HepG2 (cell line): ENCODE data around the gene MAJIN. TPM values are rescaled to one million over a fixed set of nuclear protein-coding genes. Genes with fewer than 3 reads are reported as not detected.

ENCODE experiments used
- ADNP ChIP-seq: sonication (generic); formaldehyde crosslinking; IDR thresholded peaks from 2 replicates; pipeline ENCODE4 v1.4.0; 2020; ENCODE audit warnings: missing genetic modification reagents
- CAMTA2 ChIP-seq: sonication (generic); formaldehyde crosslinking; IDR thresholded peaks from 2 replicates; pipeline ENCODE4 v1.4.0; 2020; ENCODE audit warnings: mild to moderate bottlenecking, missing genetic modification reagents, borderline replicate concordance
- CHCHD3 ChIP-seq: sonication (generic); formaldehyde crosslinking; IDR thresholded peaks from 2 replicates; pipeline ENCODE4 v1.8.0; 2022; ENCODE audit warnings: mild to moderate bottlenecking, missing genetic modification reagents, moderate library complexity
- CHD2 ChIP-seq: IDR thresholded peaks from 2 replicates; pipeline ENCODE4 v1.6.1; 2011; ENCODE audit warnings: low read depth, low read length, improper control_type of control experiment
- ERF ChIP-seq: IDR thresholded peaks from 2 replicates; pipeline ENCODE4 v1.6.1; 2018; ENCODE audit warnings: missing biosample characterization, missing genetic modification reagents
- MIXL1 ChIP-seq: IDR thresholded peaks from 2 replicates; pipeline ENCODE4 v1.6.1; 2016
- NFKB2 ChIP-seq: sonication (generic); formaldehyde crosslinking; IDR thresholded peaks from 2 replicates; pipeline ENCODE4 v1.4.0; 2020; ENCODE audit warnings: missing genetic modification reagents, borderline replicate concordance
- NR2F1 ChIP-seq, 2 experiments: fragments of 450-650 bp in 1 of 2; formaldehyde crosslinking in 1 of 2; IDR thresholded peaks; 2 replicates each; pipeline versions ENCODE4 v1.5.0 to v1.6.1; 2016 to 2020; ENCODE audit warnings: mild to moderate bottlenecking in 1 of 2, missing compliant biosample characterization in 1 of 2, missing genetic modification reagents in 1 of 2, moderate library complexity in 1 of 2
- PCBP1 ChIP-seq: fragments of 200-400 bp; formaldehyde crosslinking; IDR thresholded peaks from 2 replicates; pipeline ENCODE4 v1.6.1; 2017; ENCODE audit warnings: mild to moderate bottlenecking, low read depth, low read length, borderline replicate concordance
- PCBP2 ChIP-seq: fragments of 200-400 bp; formaldehyde crosslinking; optimal IDR thresholded peaks from 2 replicates; pipeline ENCODE3; 2018; ENCODE audit warnings: low read length, low read depth; ENCODE audit not compliant: poor library complexity, severe bottlenecking
- PLRG1 ChIP-seq: fragments of 450-650 bp; conservative IDR thresholded peaks from 2 replicates; pipeline ENCODE4 v1.6.1; 2016
- RARA ChIP-seq: IDR thresholded peaks from 2 replicates; pipeline ENCODE4 v1.6.1; 2016; ENCODE audit warnings: missing genetic modification reagents, missing compliant biosample characterization
- SALL1 ChIP-seq: sonication (generic); formaldehyde crosslinking; IDR thresholded peaks from 2 replicates; pipeline ENCODE4 v1.8.0; 2022; ENCODE audit warnings: mild to moderate bottlenecking, missing genetic modification reagents
- SCMH1 ChIP-seq: sonication (generic); formaldehyde crosslinking; IDR thresholded peaks from 2 replicates; pipeline ENCODE4 v1.9.0; 2021; ENCODE audit warnings: missing genetic modification reagents, mild to moderate bottlenecking, borderline replicate concordance
- TBP ChIP-seq: sonication (generic); formaldehyde crosslinking; IDR thresholded peaks from 2 replicates; pipeline ENCODE4 v1.5.0; 2020; ENCODE audit warnings: missing genetic modification reagents
- TEAD3 ChIP-seq: optimal IDR thresholded peaks from 2 replicates; pipeline ENCODE3; 2016; ENCODE audit warnings: borderline replicate concordance
- ZNF180 ChIP-seq: sonication (generic); formaldehyde crosslinking; IDR thresholded peaks from 2 replicates; pipeline ENCODE4 v1.4.0; 2020; ENCODE audit warnings: low read depth, missing genetic modification reagents, borderline replicate concordance
- ZNF432 ChIP-seq: sonication (generic); formaldehyde crosslinking; IDR thresholded peaks from 2 replicates; pipeline ENCODE4 v1.5.0; 2020; ENCODE audit warnings: missing genetic modification reagents, mild to moderate bottlenecking, borderline replicate concordance
- ZNF484 ChIP-seq: sonication (generic); formaldehyde crosslinking; IDR thresholded peaks from 2 replicates; pipeline ENCODE4 v1.5.1; 2020; ENCODE audit warnings: mild to moderate bottlenecking, low read depth, missing genetic modification reagents, borderline replicate concordance
- ZNF709 ChIP-seq: sonication (generic); formaldehyde crosslinking; IDR thresholded peaks from 2 replicates; pipeline ENCODE4 v1.5.0; 2020; ENCODE audit warnings: mild to moderate bottlenecking, missing genetic modification reagents
- ZSCAN9 ChIP-seq: IDR thresholded peaks from 2 replicates; pipeline ENCODE4 v1.6.1; 2016; ENCODE audit warnings: borderline replicate concordance
- polyA plus RNA-seq, 8 experiments: library from polyadenylated mRNA; depleted of rRNA in 3 of 8; stranded (reverse) in 7 of 8; unstranded in 1 of 8; fragments of >200 nt; fragmentation: Illumina TruSeq in 4 of 8; extraction: Trizol in 4 of 8; gene quantifications; 2 replicates each; pipeline versions ENCODE4 v1.2.1 to v1.2.3, GENCODE V29; 2011 to 2016; ENCODE audit warnings: low read depth in 4 of 8, missing spikeins in 1 of 8, mixed read lengths in 1 of 8; ENCODE audit not compliant: insufficient read depth in 1 of 8
- total RNA-seq, 5 experiments: library from RNA; depleted of rRNA; stranded (reverse); fragments of >200 nt; fragmentation: Illumina TruSeq; extraction: Trizol; gene quantifications; 2 replicates each; pipeline ENCODE4 v1.2.3, GENCODE V29; 2016; ENCODE audit warnings: low read depth in 1 of 5
- TF ChIP-seq, protein P1 (sequence below): sonication (generic); formaldehyde crosslinking; IDR thresholded peaks from 2 replicates; pipeline ENCODE4 v1.5.1; 2020; ENCODE audit warnings: missing genetic modification reagents, mild to moderate bottlenecking, borderline replicate concordance
- TF ChIP-seq, protein P2 (sequence below): sonication (generic); formaldehyde crosslinking; IDR thresholded peaks from 2 replicates; pipeline ENCODE4 v1.5.0; 2020; ENCODE audit warnings: missing genetic modification reagents, mild to moderate bottlenecking, borderline replicate concordance
- TF ChIP-seq, protein P3 (sequence below): sonication (generic); formaldehyde crosslinking; IDR thresholded peaks from 2 replicates; pipeline ENCODE4 v1.5.1; 2020; ENCODE audit warnings: mild to moderate bottlenecking, missing genetic modification reagents, borderline replicate concordance
- TF ChIP-seq, protein P4 (sequence below): sonication (generic); formaldehyde crosslinking; IDR thresholded peaks from 2 replicates; pipeline ENCODE4 v1.4.0; 2020; ENCODE audit warnings: mild to moderate bottlenecking, low read depth, missing genetic modification reagents

MAJIN gene
- total and polyA plus RNA-seq, 2 of the 13 experiments (the other 11 are each of a cell fraction or from before 2014, with no cell fraction given) = not detected

DNA sequence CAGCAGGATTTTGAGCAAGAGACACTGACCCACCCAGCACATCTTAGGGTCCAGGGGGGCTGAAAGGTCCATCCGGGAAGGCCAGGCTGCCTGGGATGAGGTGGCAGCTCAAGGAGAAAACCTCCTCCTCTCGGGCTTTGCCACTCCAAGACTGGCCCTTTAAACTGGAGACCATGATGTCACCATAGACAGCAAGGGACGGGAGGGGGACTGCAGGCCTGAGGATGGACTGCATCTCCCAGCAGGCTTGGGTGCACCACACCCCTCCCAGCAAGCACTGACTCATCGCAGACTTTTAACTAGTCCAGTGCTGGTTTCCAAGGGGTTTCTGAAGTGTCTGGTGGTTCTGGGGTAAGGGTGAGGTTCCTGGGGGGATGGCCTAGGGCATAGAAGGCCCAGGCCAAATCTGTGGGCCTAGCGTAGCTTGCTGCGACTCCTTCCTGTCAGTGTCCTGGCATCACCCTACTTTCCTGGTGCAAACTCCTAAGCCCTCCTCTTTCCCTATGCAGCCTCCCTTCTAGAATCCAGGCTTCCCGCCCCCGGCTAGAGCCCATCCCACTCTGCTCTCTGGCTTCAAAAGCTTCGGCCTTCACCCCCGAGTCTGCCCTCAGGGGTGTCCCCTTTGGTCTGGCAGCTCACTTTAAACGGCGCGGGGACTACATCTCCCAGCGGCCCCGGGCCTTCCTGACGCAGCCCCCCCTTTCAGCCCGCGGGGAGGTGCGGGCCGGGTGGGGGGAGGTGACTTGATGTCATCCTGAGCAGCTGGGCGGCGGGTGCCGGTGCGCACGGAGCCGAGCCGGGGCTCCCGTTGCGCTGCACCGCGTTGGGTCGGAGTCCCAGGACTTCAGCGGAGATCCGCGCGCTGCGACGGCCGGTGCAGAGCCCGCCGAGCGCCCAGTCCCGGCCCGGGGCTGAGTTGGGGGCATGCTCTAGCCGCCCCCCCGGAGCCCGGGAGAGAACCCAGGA, 47.7 kb downstream of the MAJIN start, which contains the start of gene PPP2R5B (continued):
- TF ChIP-seq, protein P1, sequence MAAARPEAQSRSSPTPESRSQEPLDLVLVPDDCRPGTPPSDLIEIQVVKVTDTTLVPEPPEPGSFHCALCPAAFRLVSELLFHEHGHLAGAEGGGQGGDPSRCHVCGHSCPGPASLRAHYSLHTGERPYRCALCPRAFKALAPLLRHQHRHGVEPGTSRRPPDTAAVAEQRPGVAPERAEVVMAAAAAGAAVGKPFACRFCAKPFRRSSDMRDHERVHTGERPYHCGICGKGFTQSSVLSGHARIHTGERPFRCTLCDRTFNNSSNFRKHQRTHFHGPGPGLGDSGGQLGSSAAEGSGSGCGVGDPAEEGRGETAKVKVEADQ = 0 out of 2 replicates have a peak, but pooled peaks have one; percentile 26
- TF ChIP-seq ZNF180 (no peak), NFKB2 (CRISPR knock-in tag) (no peak), CHCHD3 (no peak), ADNP (no peak), ZNF484 (CRISPR knock-in tag) (no peak), SALL1 (CRISPR knock-in tag) (peak; percentile 24; the same call in 1 of the 2 replicates), TEAD3 (CRISPR knock-in tag) (peak; percentile 23), MIXL1 (CRISPR knock-in tag) (peak; percentile 44), PCBP1 (peak; percentile 19; the same call in 1 of the 2 replicates), PLRG1 (no peak), ZNF709 (no peak), PCBP2 (no peak), TBP (CRISPR knock-in tag) (no peak; the same call in 1 of the 2 replicates), NR2F1 (CRISPR knock-in tag; IDR thresholded peaks at IDR 0.05) (no peak), RARA (CRISPR knock-in tag) (peak; percentile 12; the same call in 1 of the 2 replicates), CHD2 (peak; percentile 47; the same call in 1 of the 2 replicates), ZNF432 (CRISPR knock-in tag) (no peak), CAMTA2 (CRISPR knock-in tag) (peak; percentile 43; the same call in 1 of the 2 replicates), SCMH1 (CRISPR knock-in tag) (no peak), ERF (CRISPR knock-in tag) (peak; percentile 50; the same call in 1 of the 2 replicates), ZSCAN9 (no peak)
- TF ChIP-seq, protein P2, sequence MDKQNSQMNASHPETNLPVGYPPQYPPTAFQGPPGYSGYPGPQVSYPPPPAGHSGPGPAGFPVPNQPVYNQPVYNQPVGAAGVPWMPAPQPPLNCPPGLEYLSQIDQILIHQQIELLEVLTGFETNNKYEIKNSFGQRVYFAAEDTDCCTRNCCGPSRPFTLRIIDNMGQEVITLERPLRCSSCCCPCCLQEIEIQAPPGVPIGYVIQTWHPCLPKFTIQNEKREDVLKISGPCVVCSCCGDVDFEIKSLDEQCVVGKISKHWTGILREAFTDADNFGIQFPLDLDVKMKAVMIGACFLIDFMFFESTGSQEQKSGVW (CRISPR knock-in tag) = no peak
- TF ChIP-seq, protein P3, sequence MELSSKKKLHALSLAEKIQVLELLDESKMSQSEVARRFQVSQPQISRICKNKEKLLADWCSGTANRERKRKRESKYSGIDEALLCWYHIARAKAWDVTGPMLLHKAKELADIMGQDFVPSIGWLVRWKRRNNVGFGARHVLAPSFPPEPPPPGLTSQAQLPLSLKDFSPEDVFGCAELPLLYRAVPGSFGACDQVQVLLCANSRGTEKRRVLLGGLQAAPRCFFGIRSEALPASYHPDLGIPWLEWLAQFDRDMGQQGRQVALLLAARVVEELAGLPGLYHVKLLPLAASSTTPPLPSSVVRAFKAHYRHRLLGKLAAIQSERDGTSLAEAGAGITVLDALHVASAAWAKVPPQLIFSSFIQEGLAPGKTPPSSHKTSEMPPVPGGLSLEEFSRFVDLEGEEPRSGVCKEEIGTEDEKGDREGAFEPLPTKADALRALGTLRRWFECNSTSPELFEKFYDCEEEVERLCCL (CRISPR knock-in tag) = no peak
- TF ChIP-seq, protein P4, sequence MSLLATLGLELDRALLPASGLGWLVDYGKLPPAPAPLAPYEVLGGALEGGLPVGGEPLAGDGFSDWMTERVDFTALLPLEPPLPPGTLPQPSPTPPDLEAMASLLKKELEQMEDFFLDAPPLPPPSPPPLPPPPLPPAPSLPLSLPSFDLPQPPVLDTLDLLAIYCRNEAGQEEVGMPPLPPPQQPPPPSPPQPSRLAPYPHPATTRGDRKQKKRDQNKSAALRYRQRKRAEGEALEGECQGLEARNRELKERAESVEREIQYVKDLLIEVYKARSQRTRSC (CRISPR knock-in tag) = no peak
